ENCODE data around the gene SLC16A8. TPM values are rescaled to one million over a fixed set of nuclear protein-coding genes. Genes with fewer than 3 reads are reported as not detected.
"Not testable (repeated sequence)": the region's sequence is repeated elsewhere in the genome, so short reads cannot be mapped to it uniquely, and the experiment has no call there.

Gene SLC16A8
- total RNA-seq, 2 donors from 2014 or later = 0.28 TPM; not detected in 1

DNA sequence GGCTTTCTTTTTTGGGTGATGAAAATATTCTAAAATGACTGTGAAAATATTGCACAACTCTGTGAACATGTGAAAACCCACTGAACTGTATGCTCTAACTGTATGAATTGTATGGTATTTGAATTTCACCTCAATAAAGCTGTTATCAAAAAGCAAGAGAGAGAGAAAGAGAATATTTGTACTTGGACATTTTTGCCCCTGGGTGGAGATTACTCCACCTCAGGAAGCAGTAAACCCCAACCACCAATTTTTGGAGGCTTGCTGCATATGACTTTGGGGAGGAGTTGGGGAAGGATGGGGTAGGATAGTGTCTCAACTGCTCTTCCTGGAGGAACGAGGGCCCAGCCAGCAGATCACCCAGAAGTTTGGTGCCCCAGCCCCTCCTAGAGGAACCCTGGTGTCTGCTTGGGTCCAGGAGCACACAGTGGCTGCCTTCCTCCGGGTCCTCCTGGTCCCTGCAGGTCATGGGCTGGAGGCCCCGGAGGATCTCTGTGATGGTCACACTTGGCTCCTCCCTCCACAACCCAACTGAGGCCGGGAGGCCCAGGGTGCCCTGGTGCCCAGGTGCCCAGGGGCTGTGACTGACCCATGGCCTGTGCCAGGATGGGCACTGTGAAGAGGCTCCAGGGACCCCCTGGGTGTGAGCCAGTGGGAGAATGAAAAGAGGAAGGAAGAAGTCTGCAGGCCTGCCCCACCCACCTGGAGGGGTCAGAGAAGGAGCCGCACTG lies 42.1 kb downstream of the SLC16A8 start:
- DNase-seq (ENCODE audit: low spot score) = no peak
- Histone ChIP-seq H3K27ac (no peak overlapping the region), H3K4me3 (no peak overlapping the region), H3K27me3 (no peaks in the 10 kb centered on the region), H3K4me1 (peaks cover 0 to 6% of the 10 kb centered on the region in 2 donors), H3K36me3 (no peaks in the 10 kb centered on the region), H3K9me3 (no peaks in the 10 kb centered on the region)
- TF ChIP-seq, protein P1, sequence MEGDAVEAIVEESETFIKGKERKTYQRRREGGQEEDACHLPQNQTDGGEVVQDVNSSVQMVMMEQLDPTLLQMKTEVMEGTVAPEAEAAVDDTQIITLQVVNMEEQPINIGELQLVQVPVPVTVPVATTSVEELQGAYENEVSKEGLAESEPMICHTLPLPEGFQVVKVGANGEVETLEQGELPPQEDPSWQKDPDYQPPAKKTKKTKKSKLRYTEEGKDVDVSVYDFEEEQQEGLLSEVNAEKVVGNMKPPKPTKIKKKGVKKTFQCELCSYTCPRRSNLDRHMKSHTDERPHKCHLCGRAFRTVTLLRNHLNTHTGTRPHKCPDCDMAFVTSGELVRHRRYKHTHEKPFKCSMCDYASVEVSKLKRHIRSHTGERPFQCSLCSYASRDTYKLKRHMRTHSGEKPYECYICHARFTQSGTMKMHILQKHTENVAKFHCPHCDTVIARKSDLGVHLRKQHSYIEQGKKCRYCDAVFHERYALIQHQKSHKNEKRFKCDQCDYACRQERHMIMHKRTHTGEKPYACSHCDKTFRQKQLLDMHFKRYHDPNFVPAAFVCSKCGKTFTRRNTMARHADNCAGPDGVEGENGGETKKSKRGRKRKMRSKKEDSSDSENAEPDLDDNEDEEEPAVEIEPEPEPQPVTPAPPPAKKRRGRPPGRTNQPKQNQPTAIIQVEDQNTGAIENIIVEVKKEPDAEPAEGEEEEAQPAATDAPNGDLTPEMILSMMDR (IDR thresholded peaks at IDR 0.05) = no peak

GRCh38 chr22:38040953-38041759 lies 42.8 kb downstream of the SLC16A8 start:
- Histone ChIP-seq H3K4me1 (peaks cover 0 to 6% of the 10 kb centered on the region in 2 donors), H3K36me3 (no peaks in the 10 kb centered on the region), H3K4me3 (no peak overlapping the region), H3K27ac (no peak overlapping the region), H3K9me3 (no peaks in the 10 kb centered on the region), H3K27me3 (no peaks in the 10 kb centered on the region)
- TF ChIP-seq, protein P1 (IDR thresholded peaks at IDR 0.05) = no peak
- DNase-seq (ENCODE audit: low spot score) = no peak

GRCh38 chr22:38038890-38039812 lies 44.8 kb downstream of the SLC16A8 start:
- Histone ChIP-seq H3K4me3 (no peak overlapping the region), H3K27ac (peak overlapping the region; percentile 35 to 49), H3K36me3 (no peaks in the 10 kb centered on the region), H3K9me3 (no peaks in the 10 kb centered on the region), H3K4me1 (peaks cover 0 to 15% of the 10 kb centered on the region in 2 donors), H3K27me3 (no peaks in the 10 kb centered on the region)
- DNase-seq (ENCODE audit: low spot score) = no peak
- TF ChIP-seq, protein P1 (IDR thresholded peaks at IDR 0.05) = no peak

DNA sequence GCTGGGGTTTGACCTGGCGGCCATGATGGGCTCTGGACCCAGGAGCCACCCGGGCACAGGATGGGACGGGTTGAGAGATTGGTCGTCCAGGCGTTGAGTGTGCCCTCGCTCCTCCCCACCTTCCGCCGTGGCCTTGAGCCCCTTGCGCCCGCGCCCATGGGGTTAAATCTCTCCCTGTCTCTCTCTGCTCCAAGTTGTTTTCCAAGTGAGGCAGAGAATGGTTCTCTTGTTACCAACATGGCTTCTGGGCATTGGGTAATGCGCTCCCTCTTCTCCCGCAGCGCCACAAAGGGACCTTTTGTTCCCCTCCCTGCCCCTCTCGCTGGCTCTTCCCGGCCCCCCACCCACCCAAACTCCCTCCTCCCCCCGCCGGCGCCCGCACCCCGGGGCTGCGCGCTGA lies 45.6 kb downstream of the SLC16A8 start:
- TF ChIP-seq, protein P1 (IDR thresholded peaks at IDR 0.05) = no peak
- Histone ChIP-seq H3K9me3 (no peaks in the 10 kb centered on the region), H3K4me3 (no peak overlapping the region), H3K36me3 (no peaks in the 10 kb centered on the region), H3K27me3 (no peaks in the 10 kb centered on the region), H3K27ac (peak overlapping the region; percentile 35 to 49), H3K4me1 (peaks cover 0 to 23% of the 10 kb centered on the region in 2 donors)
- DNase-seq (ENCODE audit: low spot score) = no peak

- not testable (repeated sequence) for H3K4me3 ChIP-seq; DNase-seq (ENCODE audit: low spot score)
These were observed 46.4 kb downstream of the SLC16A8 start for GRCh38 chr22:38037367-38038150.

More at GRCh38 chr22:38037367-38038150, 46.4 kb downstream of the SLC16A8 start:
- not testable (repeated sequence) for H3K36me3 ChIP-seq, H3K9me3 ChIP-seq, H3K27me3 ChIP-seq
- Histone ChIP-seq H3K4me1 (peaks cover 0 to 26% of the 10 kb centered on the region in 2 donors), H3K27ac (peak overlapping the region; percentile 21 to 35)

All from right atrium auricular region (tissue), 2 donors.